ENCODE data around the gene ACOT6. TPM values are rescaled to one million over a fixed set of nuclear protein-coding genes. Genes with fewer than 3 reads are reported as not detected.

The ACOT6 gene
- polyA plus RNA-seq, 1 experiment = not detected

DNA sequence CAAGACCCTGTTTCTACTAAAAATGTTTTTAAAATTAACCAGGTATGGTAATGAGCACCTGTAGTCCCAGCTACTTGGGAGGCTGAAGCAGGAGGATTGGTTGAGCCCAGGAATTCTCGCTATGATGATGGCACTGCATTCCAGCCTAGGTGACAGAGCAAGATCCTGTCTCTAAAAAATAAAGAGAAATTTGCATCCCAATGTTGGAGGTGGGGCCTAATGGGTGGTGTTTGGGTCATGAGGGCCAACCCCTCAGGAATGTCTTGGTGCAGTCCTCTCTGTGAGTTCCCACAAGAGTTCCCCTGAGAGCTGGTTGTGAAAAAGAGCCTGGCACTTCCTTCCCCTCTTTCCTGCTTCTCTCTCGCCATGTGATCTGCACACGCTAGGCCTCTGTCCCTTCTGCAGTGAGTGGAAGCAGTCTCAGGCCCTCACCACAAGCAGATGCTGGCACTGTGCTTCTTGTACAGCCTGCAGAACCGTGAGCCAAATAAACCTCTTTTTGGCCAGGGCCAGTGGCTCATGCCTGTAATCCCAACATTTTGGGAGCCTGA is 11.3 kb downstream of the ACOT6 start:
- TF ChIP-seq, protein P1, sequence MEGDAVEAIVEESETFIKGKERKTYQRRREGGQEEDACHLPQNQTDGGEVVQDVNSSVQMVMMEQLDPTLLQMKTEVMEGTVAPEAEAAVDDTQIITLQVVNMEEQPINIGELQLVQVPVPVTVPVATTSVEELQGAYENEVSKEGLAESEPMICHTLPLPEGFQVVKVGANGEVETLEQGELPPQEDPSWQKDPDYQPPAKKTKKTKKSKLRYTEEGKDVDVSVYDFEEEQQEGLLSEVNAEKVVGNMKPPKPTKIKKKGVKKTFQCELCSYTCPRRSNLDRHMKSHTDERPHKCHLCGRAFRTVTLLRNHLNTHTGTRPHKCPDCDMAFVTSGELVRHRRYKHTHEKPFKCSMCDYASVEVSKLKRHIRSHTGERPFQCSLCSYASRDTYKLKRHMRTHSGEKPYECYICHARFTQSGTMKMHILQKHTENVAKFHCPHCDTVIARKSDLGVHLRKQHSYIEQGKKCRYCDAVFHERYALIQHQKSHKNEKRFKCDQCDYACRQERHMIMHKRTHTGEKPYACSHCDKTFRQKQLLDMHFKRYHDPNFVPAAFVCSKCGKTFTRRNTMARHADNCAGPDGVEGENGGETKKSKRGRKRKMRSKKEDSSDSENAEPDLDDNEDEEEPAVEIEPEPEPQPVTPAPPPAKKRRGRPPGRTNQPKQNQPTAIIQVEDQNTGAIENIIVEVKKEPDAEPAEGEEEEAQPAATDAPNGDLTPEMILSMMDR (IDR thresholded peaks at IDR 0.05; ENCODE audit: low read depth, low read length) = no peak
- no peaks in the 10 kb centered on the region for H3K9me3 ChIP-seq (ENCODE audit: control insufficient read depth, insufficient read depth, low read length)
- no peak for DNase-seq (ENCODE audit: low read depth, low spot score)
- CTCF ChIA-PET = interaction anchor here (1.3 kb wide), 1 partner anchor 10 kb away, joined by 4 read pairs; no protein-coding TSS in a partner anchor
- H3K27me3 ChIP-seq (ENCODE audit: control insufficient read depth, insufficient read depth, low read length) = peaks cover 6% of the 10 kb centered on the region
- POLR2A ChIA-PET = no interaction called here
- no peak overlapping the region for H3K4me3 ChIP-seq (ENCODE audit: low read depth, low read length)
- no peak overlapping the region for H3K27ac ChIP-seq (ENCODE audit: low read depth, low read length)

DNA sequence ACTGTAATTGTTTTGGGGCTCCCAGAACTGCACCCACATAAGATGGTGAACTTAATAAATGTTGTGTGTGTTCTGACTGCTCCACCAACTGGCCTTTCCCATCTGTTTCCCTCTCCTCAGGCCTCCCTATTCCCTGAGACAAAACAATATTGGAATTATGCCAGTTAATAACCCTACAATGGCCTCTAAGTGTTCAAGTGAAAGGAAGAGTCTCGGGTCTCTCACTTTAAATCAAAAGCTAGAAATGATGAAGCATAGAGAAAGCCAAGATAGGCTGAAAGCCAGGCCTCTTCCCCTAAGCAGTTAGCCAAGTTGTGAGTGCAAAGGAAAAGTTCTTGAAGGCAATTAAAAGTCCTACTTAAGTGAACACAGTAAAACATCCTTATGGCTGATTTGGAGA is 13.4 kb downstream of the ACOT6 start:
- H3K27ac ChIP-seq (ENCODE audit: low read depth, low read length) = no peak overlapping the region
- no peak overlapping the region for H3K4me3 ChIP-seq (ENCODE audit: low read depth, low read length)
- TF ChIP-seq, protein P1 (IDR thresholded peaks at IDR 0.05; ENCODE audit: low read depth, low read length) = no peak
- no peaks in the 10 kb centered on the region for H3K9me3 ChIP-seq (ENCODE audit: control insufficient read depth, insufficient read depth, low read length)
- ChIA-PET POLR2A (interaction anchor here (1.2 kb wide), 1 partner anchor 13 kb away, joined by 3 read pairs; the partner anchor contains the start of gene ACOT6), CTCF (interaction anchor here (0.5 to 1.6 kb wide), 2 partner anchors 117 to 247 kb away, joined by 3 to 6 read pairs; no protein-coding TSS in a partner anchor)
- DNase-seq (ENCODE audit: low read depth, low spot score) = no peak
- peaks cover 2% of the 10 kb centered on the region for H3K27me3 ChIP-seq (ENCODE audit: control insufficient read depth, insufficient read depth, low read length)

DNA sequence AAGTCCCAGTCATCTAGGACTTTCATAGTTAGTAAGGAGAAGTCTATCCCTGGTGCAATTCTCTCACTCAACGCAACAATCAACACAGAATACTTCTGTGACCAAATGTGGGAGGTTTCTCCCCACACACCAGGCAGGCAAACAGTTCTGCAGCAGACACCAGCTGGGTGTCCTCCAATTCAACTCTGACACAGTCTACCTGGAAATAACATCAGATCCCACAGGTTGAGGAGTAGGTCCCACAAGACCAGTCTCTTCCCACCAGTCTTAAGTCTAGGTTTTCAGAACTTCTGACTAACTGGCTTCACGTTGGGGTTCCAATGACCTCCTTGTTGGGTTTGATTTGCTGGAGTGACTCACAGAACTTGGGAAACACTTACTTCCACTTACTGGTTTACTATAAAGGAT is 14.8 kb downstream of the ACOT6 start:
- H3K27me3 ChIP-seq (ENCODE audit: control insufficient read depth, insufficient read depth, low read length) = no peaks in the 10 kb centered on the region
- CTCF ChIA-PET = interaction anchor here (1.6 kb wide), 1 partner anchor 118 kb away, joined by 6 read pairs; no protein-coding TSS in a partner anchor

DNA sequence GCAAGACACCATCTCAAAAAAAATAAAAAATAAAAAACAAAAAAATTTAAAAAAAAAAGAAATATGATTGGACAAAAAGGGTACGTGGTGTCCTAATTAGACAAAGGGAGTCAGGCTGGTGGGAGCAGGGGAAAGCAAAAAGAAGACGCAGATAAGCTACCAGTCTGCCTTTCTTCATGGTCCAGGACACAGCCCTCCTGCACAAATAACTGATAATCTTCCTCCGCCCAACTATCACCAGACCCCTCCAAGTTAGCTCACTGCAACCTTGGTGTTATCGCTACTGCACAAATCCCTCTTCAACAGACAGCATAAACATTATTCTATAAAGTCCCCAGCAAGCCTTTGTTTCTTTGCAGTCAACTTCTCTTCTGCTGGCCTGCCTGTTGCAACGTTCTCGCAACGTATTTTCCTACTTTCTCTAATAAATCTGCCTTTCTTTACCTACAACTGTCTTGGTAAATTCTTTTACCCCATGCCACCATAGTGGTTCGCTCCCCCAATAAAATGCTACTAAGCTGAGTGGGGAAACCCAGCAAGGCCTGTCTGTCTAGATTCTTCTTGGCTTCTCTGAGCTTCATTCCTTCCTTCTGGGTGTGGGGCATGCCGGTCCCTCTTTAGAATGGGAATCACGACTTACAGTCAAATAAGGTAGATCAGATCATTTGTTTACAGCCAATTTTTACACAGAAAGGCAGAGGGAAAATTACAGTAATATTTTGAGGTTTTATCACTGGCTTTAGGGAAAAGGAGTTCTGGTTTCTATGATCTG is 17.9 kb downstream of the ACOT6 start:
- no peak overlapping the region for H3K27ac ChIP-seq (ENCODE audit: low read depth, low read length)
- ChIA-PET CTCF (interaction anchor here (2.4 kb wide), 1 partner anchor 122 kb away, joined by 17 read pairs; no protein-coding TSS in a partner anchor), POLR2A (interaction anchor here (0.7 kb wide), 1 partner anchor 52 kb away, joined by 3 read pairs; no protein-coding TSS in a partner anchor)
- H3K9me3 ChIP-seq (ENCODE audit: control insufficient read depth, insufficient read depth, low read length) = no peaks in the 10 kb centered on the region
- no peak for DNase-seq (ENCODE audit: low read depth, low spot score)
- H3K27me3 ChIP-seq (ENCODE audit: control insufficient read depth, insufficient read depth, low read length) = no peaks in the 10 kb centered on the region
- TF ChIP-seq, protein P1 (IDR thresholded peaks at IDR 0.05; ENCODE audit: low read depth, low read length) = no peak
- H3K4me3 ChIP-seq (ENCODE audit: low read depth, low read length) = no peak overlapping the region

More for the DNA sequence above, 14.8 kb downstream of the ACOT6 start:
- Histone ChIP-seq H3K27ac (ENCODE audit: low read depth, low read length) (no peak overlapping the region), H3K4me3 (ENCODE audit: low read depth, low read length) (no peak overlapping the region), H3K9me3 (ENCODE audit: control insufficient read depth, insufficient read depth, low read length) (no peaks in the 10 kb centered on the region)
- no peak for DNase-seq (ENCODE audit: low read depth, low spot score)
- TF ChIP-seq, protein P1 (IDR thresholded peaks at IDR 0.05; ENCODE audit: low read depth, low read length) = no peak
- POLR2A ChIA-PET = interaction anchor here (0.7 kb wide), 1 partner anchor 274 kb away, joined by 4 read pairs; no protein-coding TSS in a partner anchor
